ENCODE measurements around the gene MED14. TPM values are rescaled to one million over a fixed set of nuclear protein-coding genes. Genes with fewer than 3 reads are reported as not detected.

The MED14 gene
- total and polyA plus RNA-seq, 2 of the 8 experiments (the other 6 are each of a cell fraction or from before 2014, with no cell fraction given): 79.7 to 117 TPM

DNA sequence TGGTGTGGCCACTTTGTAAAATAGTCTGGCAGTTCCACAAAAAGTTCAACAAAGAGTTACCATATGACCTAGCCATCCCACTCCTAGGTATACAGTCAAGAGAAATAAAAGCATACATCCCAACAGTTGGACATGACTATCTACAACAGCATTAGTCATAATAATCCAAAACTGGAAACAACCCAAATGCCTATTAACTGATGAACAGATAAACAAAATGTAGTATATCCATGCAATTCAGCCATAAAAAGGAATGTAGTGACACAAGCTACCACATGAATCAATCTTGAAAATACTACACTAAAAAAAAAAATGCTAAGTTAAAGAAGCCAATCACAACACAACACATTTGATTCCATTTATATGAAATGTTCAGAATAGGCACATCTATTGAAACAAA, 16.1 kb downstream of the MED14 start:
- Histone ChIP-seq H3K27me3 (replicated peaks in 1 of 4; ENCODE audit: control insufficient read depth in 3 of 4, extremely low read depth in 1 of 4, insufficient read depth in 3 of 4, low read length in 3 of 4) (no peaks in the 10 kb centered on the region), H2BK120ac (replicated peaks; ENCODE audit: low read depth, low read length) (no peak overlapping the region), H3K4ac (replicated peaks; ENCODE audit: insufficient read length, low read depth, low read length) (no peak overlapping the region), H2AK5ac (ENCODE audit: low read depth, low read length) (no peak overlapping the region), H3K23me2 (ENCODE audit: low read depth, low read length) (no peaks in the 10 kb centered on the region), H3K18ac (ENCODE audit: extremely low read depth, low read length) (no peak overlapping the region), H4K20me1 (replicated peaks in 1 of 2; ENCODE audit: control insufficient read depth in 1 of 2, insufficient read depth in 2 of 2, low read length in 2 of 2) (peaks cover 1 to 7% of the 10 kb centered on the region in 2 experiments), H3K9ac (replicated peaks in 1 of 4; ENCODE audit: extremely low read depth in 1 of 4, low read depth in 3 of 4, low read length in 3 of 4) (no peak overlapping the region), H3K4me1 (replicated peaks in 1 of 4; ENCODE audit: control insufficient read depth in 3 of 4, insufficient read depth in 4 of 4, low read length in 3 of 4) (no peaks in the 10 kb centered on the region), H4K5ac (ENCODE audit: insufficient read length, low read depth, low read length) (no peak overlapping the region), H3K4me3 (ENCODE audit: extremely low read depth in 1 of 4, insufficient read depth in 2 of 4, low read depth in 3 of 4, low read length in 4 of 4) (no peak overlapping the region), H4K8ac (ENCODE audit: extremely low read depth, insufficient read depth, low read length) (no peak overlapping the region), H3K23ac (ENCODE audit: insufficient read length) (no peak overlapping the region), H3K36me3 (ENCODE audit: control insufficient read depth in 2 of 4, insufficient read depth in 4 of 4, low read length in 3 of 4) (peaks cover 0 to 49% (median 12%) of the 10 kb centered on the region in 4 experiments; a peak in 4 of 8 replicates), H2BK20ac (ENCODE audit: low read length) (no peak overlapping the region), H3K79me2 (ENCODE audit: control insufficient read depth in 1 of 2, insufficient read depth in 2 of 2, low read length in 2 of 2) (peaks cover 5 to 95% of the 10 kb centered on the region in 2 experiments; a peak in 3 of 4 replicates), H3K56ac (replicated peaks; ENCODE audit: insufficient read length, low read depth, low read length) (no peak overlapping the region), H3K14ac (ENCODE audit: insufficient read length) (no peak overlapping the region), H3K27ac (ENCODE audit: low read depth, low read length) (no peak overlapping the region), H2BK5ac (ENCODE audit: low read depth, low read length) (no peak overlapping the region), H2BK12ac (ENCODE audit: low read depth, low read length) (no peak overlapping the region), H4K91ac (replicated peaks; ENCODE audit: insufficient read length, low read length) (no peak overlapping the region), H2BK15ac (ENCODE audit: low read length) (no peak overlapping the region), H3K4me2 (ENCODE audit: insufficient read depth in 1 of 2, low read depth in 2 of 2, low read length in 2 of 2) (no peak overlapping the region), H3K79me1 (ENCODE audit: low read depth, low read length) (no peaks in the 10 kb centered on the region), H2AFZ (ENCODE audit: low read length) (no peak overlapping the region), H3K9me3 (ENCODE audit: insufficient read depth in 2 of 2, low read depth in 1 of 2, low read length in 1 of 2) (no peaks in the 10 kb centered on the region)
- TF ChIP-seq BCL11A (IDR thresholded peaks at IDR 0.05; ENCODE audit: low read depth in 2 of 2, low read length in 2 of 2) (no peak), CBX5 (IDR thresholded peaks at IDR 0.05; ENCODE audit: low read depth, low read length) (no peak), SP1 (IDR thresholded peaks at IDR 0.05; ENCODE audit: low read depth, low read length) (no peak), RXRA (IDR thresholded peaks at IDR 0.05; ENCODE audit: insufficient read depth, low read depth, low read length) (no peak), YY1 (IDR thresholded peaks at IDR 0.05; ENCODE audit: low read depth, low read length) (no peak)
- ChIA-PET POLR2A (ENCODE audit: partially characterized antibody) (no interaction called here), CTCF (ENCODE audit: partially characterized antibody) (interaction anchor here (0.6 to 1.0 kb wide), 2 partner anchors 16 to 595 kb away, joined by 3 to 4 read pairs; partner anchors contain the start of gene MED14)
- FAIRE-seq: peak; percentile 58
- DNase-seq (ENCODE audit: low read depth in 1 of 2, low spot score in 2 of 2): no peak
